PC-9 (cell line): ENCODE results near the gene RAB3GAP2.

ENCODE experiments used
- CTCF ChIP-seq: fragments of 200-600 bp; sonication (generic); conservative IDR thresholded peaks from 2 replicates; pipeline ENCODE4 v1.6.1; 2017; ENCODE audit warnings: mixed run types, antibody characterized with exemption, mild to moderate bottlenecking, moderate library complexity
- EZH2 ChIP-seq: fragments of 200-600 bp; sonication (generic); IDR thresholded peaks from 2 replicates; pipeline ENCODE4 v1.8.0; 2017; ENCODE audit warnings: antibody characterized with exemption, low read depth

GRCh38 chr1:220176540-220176939 lies 95.7 kb downstream of the RAB3GAP2 start:
- TF ChIP-seq CTCF (no peak), EZH2 (no peak)
